ENCODE results near the gene DTNA.

Gene DTNA

DNA sequence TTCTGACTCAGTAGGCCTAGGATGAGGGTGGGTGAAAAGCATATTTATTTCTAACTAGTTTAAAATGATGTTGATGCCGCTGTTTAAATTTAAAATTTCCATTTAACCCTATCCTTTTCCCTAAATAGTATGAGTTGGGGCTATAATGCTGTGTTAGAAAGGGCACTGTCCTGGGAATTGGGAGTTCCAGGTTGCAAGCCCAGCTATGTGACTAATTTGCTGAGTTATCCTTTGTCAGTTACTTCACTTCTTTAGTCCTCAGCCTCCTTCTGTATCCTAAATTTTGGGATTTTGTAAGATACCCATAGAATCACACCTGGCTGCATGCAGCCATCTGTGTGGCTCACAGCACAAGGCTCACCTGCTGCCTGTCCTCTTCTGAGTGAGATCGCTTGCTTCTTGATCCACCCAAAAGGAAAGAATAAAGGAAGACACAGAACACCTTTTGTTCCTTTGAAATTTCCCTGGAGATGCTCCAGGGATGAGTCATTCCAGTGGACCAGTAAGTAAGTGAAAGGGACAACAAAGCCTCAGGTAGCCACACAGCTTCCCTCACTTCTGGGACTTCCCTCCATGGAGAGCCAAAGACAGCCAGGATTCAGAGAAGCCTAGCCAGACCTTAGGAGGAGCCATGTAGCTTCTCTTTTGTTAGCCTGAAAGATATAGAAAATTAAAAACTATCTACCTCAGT lies 97.2 kb downstream of the DTNA start:
- DNase-seq (ENCODE audit: low read depth in 2 of 2) = no peak

DNA sequence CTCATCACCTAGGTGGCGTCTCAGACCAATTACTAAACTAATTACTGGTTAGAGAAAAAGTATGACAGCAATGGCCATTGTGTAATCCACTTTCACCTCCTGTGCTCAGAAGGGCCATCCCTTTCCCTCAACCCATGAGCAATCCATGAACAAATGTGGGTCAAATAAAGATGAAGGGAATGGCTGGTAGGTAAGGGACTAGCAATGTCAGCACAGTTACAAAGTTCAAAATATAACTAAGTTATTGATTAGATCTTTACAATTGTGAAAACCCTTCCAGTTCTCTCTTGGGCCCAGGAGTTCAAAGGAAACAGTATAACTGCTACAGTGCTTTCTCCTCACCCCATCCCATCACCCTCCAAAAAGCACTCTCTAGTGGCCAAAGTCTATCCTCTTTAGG lies 98.3 kb downstream of the DTNA start:
- no peak for DNase-seq (ENCODE audit: low read depth in 2 of 2)

DNA sequence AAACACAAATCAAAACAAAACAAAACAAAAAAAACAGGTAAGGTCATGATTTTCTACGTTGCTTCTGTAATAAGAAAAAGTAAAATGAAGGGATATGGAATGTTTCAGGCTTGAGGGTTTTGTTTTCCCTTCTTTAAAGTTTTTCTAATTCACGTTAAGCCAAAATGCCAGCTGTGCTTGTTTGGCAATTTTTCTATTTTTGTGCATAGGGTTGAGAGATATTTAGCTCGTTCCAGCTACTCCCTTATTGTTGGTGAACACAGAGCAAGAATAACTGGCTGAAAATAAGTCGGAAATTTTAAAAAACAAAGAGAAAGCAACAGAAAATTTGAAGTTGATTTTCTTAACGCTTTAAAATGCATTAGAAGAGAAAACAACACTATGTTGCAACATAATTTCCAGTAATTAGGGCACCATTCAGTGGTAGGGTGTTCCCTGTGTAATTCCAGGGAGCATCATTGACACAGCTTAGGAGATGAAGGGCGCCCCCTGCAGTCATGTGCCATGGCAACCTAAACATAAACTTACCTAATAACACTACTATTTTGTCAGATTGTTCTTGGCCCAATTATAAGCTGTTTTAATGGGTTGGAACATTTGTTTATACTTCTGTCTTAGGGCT lies 99.5 kb downstream of the DTNA start:
- no peak for DNase-seq (ENCODE audit: low read depth in 2 of 2)

DNA sequence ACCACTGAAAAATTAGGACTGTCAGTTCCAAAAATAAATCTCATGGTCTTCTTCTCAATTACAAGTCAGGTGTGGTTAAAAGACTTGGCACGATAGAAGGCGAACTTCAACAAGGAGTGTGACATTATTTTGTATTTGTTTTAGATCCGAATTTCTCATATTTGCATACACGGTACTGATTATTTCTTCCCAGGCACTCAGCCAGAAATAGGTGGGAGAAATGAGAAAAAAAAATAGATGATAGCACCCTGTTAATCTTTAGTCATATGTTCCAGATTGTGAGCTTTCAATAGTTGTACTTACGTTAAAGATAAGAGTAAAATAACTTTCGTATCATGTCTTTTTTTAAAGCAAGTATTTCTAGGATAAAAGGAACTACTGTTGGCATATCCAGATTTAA lies 106.1 kb downstream of the DTNA start:
- no peak for DNase-seq (ENCODE audit: low read depth in 2 of 2)

DNA sequence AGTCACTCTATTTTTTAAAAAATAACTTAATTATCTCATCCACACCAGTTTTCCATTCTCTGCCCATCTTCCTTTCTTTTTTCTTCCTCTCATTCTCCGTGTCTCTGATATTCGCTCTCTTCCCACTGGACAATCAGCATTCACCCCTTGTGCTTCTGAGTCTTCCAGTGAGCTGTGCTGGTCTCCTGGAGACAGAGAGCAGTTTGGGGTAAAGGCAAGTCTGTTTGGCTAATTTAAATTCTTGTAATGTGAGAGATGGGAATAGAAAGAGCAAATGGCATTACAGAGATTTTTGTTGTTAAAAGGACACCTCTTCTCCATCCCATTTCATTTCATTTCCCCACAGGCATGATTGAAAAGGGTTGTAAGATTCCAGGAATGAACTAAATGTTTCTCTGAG lies 107.5 kb downstream of the DTNA start:
- DNase-seq (ENCODE audit: low read depth in 2 of 2) = no peak

DNA sequence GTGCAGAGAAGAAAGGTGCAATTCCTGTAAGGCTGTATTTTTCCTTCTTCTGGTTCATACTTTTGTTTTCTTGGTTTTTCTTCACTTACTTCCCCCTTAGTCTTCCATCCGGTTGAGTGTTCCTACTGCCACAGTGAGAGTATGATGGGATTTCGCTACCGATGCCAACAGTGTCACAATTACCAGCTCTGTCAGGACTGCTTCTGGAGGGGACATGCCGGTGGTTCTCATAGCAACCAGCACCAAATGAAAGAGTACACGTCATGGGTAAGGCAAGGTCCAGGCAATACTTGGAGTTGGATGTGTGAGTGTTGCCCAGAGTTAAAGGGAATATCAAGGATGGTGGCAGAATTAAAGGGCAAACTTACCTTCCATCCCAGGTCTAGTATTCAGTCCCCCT lies 108.0 kb downstream of the DTNA start:
- no peak for DNase-seq (ENCODE audit: low read depth in 2 of 2)

DNA sequence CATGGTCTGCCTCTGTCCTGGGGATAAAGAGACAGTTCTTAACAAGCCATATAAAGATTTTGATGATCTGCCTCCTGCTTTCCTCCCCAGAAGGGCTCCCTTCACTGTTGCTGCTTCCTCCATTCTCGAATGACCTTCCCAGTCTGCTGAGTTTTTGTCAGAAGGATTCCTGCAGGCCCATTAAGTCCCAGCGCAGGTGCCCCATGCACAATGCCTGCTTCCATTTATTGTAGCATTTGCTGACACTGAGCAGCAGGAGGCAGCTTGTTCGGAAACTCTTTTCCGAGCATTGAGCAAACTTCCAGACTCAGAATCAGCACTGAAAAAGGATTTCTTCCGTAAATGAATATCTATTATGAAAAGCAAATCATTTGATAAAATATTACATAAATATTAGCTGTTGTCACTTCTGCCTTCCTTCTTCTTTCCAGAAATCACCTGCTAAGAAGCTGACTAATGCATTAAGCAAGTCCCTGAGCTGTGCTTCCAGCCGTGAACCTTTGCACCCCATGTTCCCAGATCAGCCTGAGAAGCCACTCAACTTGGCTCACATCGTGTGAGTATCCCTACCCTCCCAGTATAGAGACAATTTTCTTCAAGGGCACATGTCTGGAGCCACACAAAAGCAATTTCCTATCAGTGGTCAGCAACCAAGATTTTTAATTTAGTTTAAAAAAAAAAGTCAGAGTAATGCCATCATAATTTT lies 110.4 kb downstream of the DTNA start:
- DNase-seq (ENCODE audit: low read depth in 2 of 2) = no peak

DNA sequence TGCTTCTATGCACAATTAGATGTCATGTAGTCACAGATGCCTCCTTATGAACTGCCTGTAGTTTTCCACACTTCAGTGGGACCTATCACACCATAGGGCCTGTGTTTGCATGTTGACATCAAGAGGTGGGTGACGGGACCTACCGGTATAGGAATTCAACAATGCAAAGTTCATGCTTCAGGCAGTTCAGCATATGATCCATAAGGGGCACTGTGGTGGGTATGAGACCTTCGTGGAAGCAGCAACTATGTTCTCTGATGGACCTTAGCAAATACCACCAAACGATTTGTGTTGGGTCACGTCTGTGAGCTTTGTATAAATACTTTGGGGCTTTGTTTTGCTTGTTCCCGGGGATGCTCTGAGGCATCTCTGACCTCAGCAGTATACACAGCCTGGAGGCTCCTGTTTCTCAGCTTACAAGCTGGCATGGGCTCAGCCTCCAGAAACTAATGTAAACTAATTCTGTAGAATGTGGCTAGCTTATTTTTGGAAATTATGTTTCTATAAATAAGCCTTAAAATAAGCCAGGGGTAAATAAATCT lies 111.6 kb downstream of the DTNA start:
- no peak for DNase-seq (ENCODE audit: low read depth in 2 of 2)

DNA sequence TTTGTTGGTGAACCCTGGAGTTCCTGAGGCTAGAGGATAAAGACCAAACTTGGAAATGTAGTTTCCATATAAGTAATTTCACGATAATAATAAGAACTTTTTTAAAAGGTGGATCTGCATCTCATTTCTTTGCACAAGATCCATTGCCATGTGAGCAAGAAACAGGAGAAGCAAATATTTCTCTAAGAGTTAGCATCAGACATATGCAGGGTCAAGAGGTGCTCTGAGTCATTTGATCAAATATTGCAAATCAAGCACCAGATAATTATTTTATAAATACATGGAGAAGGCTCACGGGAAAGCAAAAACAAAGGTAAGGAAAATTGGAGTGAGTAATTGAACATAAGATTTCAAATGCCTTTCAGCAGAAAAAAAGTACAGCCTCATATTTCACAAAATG lies 118.0 kb downstream of the DTNA start:
- DNase-seq (ENCODE audit: low read depth in 2 of 2) = no peak

DNA sequence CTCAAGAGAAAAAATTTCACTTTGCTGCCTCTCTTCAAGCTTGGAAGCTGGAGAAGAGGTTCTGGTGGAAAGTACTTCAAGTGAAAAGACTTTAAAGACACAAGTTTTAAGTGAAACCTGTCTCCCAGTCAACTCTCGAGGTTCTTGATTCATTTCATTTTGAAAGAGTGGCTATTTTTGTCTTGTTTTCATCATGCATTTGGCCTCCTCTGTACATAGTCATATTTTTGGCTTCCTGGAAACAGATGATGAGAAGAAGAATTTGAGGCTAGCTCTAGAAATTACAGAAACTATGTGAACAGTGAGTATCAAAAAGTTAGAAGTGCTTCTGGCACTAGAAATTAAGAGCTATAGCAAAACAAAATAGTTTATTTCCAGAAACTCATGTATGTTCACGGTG lies 124.8 kb downstream of the DTNA start:
- DNase-seq (ENCODE audit: low read depth in 2 of 2) = no peak

DNA sequence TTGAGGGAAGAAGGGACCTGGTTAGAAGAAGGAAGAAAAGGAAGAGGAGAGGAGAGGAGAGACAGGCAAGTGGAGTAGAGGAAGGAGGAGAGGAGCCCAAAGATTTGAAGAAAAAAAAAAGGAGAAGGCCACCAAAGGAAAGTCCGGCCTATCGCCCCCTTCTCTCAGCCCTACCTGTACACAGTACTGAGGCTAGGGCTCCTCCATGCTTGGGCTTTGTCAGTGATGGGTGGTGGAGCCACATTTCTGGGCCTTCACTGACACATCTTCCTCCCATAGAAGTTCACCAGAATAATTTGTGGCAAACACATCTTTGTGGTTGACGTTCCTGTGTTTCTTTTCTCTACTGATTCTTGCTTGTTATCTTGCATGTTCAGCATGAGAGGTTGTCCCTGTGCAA lies 125.4 kb downstream of the DTNA start:
- DNase-seq (ENCODE audit: low read depth in 2 of 2) = no peak

DNA sequence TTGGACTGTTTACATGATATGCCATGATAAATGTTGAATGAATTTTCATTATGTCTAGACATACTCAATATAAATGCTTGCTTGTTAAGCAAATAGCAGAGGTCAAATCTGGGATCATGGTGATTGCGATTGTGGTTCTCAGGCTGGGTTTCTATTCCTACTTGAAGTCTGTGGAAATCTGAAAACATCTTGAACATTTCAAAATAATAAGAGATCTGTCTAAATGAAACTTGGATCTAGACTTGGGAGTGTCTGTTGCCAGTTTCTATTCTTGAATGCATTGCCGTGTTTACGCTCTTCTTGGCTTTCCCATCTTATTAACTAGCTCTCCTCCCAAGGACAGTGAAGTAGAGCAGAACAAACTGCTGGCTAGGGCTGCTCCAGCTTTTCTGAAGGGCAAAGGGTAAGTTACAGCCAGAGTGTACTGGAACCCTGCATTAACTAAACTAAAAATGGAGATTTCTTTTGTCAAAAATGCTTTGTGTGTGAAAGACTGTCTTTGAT lies 127.7 kb downstream of the DTNA start:
- no peak for DNase-seq (ENCODE audit: low read depth in 2 of 2)

DNA sequence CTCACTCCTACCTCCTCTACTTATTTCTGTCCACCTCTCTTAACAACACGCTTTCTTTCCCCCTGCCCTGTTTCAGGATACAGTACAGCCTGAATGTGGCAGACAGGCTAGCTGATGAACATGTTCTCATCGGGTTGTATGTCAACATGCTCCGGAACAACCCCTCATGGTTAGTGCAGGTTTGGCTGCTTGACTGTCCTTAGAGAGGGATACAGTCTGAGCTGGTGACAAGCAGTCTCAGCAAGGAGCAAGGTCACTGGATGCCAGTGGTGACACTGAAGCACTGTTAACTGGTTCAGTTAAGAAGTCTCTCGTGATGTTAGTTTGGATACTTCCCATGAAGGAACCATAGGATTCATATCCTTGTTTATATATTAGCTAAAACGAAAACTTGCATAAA lies 128.6 kb downstream of the DTNA start:
- no peak for DNase-seq (ENCODE audit: low read depth in 2 of 2)

DNA sequence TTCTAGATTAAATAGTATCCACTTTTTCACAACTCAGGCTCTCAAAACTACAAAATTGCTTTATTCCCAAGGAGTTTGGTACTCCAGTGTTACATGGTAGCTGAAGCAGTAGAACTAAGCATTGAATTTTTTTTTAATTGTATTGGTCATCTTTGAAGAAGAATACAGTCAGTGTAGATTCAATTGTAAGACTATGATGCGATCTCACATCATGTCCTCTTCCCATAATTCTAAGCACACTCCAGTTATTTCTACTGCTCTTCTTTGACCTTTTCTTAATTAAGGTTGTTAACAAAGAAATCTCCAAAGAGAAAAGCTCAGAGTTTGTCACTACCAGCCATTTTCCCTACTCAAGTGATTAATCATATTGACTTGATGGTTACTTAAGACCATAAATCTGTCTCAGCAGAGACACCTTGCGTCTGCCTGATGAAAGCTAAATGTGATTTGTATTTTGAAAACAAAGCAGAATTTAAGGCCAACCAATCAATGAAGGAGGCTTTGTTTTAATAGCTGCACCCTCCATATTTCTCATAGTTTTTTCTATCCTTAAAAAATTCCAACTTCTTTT lies 130.2 kb downstream of the DTNA start:
- DNase-seq (ENCODE audit: low read depth in 2 of 2) = no peak

DNA sequence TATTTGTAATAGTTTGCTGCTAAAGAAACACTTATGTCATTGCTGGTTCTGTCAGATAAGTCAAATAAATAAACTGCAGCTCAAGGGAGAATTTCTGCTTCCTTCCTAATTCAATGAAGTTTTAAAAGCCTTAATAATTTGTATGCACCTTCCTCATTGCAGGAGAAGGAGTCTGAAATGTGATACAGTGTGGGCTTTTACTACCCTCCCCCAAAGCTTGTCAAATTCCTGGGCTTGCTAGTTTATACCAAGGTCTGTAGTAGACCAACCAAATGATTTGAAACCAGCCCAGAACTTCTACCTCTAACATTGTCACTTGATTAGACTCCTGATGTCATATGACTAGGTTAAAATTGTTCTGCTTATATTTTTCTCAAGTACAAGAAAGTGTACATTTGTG lies 131.8 kb downstream of the DTNA start:
- DNase-seq (ENCODE audit: low read depth in 2 of 2) = no peak

DNA sequence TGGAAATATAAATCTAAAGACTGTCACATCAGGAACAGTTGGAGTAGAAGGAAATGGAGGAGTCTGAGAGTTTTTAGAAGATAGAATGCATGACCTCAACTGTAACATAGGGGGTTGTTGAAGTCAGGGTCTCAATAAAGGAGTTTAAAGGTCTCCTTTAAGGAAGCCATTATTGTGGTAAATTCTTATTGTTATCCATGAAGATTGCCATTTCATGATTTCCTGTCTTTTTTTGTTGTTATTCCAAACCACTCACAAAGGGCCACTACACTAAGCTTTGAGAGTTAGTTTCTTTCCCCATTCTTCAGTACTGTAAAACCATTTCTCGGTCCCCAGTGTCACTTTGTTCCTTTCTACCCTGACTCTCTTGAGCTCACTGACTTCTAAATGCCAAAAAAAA lies 134.0 kb downstream of the DTNA start:
- no peak for DNase-seq (ENCODE audit: low read depth in 2 of 2)

DNA sequence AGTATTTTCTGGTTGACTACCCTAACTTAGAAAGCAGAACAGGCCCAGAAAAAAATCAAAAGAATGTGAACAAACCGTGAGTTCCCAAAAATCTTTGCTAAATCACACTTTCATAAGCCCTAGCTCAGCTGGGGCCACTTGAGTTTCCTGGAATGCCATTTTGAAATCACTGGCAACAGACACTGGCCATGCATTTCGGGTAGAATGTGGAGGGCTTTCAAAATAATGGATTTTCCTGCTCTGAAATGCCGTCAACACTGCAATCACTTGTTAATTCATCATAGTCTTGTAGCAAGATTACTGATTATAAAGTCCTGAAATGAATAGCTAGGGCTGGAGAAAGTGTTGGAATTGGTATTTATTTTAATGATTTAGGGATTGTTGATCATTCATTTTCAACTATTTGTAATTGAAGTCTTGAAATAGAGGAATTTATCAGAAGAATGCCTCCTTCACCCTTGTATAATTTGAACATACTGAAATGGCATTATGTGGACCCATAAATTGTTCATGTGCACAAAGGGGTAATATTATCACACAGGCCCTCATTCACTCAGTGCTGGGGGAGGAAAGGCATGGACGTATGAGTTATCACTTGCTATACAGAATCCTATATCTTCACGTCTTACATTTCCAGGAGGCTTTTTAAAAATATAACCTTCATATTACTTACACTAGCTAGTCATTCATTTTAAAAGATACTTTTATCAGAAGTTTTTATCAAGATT lies 134.8 kb downstream of the DTNA start:
- no peak for DNase-seq (ENCODE audit: low read depth in 2 of 2)

DNA sequence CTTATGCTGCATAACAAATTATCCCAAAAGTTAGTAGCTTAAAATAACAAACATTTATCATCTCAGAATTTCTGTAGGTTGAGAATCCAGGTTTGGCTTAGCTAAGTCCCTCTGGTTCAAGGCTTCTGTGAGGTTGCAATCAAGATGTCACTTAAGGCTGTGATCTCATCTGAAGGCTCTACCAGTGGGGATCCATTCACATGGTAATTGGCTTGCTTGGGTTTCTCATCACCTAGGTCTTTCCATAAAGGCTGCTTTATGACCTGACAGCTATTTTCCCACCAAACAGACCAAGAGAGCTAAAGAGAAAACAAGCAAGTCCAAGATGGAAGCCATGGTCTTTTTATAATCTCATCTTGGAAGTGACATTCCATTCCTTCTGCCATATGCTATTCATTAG lies 137.3 kb downstream of the DTNA start:
- no peak for DNase-seq (ENCODE audit: low read depth in 2 of 2)

DNA sequence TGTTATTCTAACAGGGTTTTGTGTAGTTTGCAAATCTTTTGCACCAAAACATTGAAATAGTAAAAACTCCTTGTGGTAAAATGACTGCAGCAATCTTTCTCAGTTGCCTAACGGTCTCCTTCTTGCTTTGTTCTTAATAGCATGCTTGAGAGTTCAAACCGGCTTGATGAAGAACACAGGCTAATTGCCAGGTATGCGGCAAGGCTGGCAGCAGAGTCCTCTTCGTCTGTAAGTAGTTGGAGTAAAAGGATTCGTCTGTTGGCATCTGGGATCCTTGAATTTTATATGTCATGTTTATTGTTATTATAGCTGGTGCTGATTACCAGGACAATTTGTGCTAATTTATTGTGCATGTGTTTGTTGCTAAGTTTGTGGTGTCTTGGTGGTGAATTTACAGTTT lies 138.1 kb downstream of the DTNA start:
- DNase-seq (ENCODE audit: low read depth in 2 of 2) = no peak

DNA sequence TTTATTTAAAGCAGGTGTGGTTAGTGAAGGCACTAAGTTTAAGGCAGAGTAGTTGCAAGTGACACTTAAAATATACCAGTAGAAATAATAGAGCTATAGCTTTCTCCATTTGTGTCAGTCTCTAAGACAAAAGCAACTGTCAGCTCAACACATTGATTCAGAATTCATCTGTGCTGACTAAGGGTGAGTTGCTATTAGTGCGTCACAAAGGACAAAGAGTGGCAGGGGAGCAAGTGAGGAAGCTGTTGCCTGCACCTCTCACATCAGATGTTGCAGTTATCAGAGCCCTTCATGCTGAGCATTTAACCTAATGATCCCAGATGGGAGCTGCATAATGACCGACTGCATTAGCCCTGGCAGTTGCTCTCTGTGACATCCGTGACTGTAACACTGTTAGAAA lies 138.6 kb downstream of the DTNA start:
- no peak for DNase-seq (ENCODE audit: low read depth in 2 of 2)

DNA sequence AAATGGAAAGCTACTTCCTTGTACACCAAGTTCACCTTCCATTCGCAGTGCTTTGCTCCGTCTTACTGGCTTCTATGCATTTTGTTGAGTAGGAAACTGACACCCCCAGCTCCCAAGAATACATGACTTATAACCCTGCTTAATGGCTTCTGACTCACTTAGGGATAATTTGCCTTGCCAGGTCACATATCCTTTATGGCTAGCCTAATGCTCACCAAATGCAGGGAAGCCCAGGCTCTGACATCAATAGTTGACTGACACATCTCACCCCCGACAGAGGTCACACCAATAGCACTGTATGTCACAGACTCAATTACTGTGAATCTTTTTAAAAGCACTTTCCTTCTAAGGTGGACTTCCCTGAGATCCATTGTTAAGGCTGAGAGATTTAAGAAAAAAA lies 147.2 kb downstream of the DTNA start:
- no peak for DNase-seq (ENCODE audit: low read depth in 2 of 2)

DNA sequence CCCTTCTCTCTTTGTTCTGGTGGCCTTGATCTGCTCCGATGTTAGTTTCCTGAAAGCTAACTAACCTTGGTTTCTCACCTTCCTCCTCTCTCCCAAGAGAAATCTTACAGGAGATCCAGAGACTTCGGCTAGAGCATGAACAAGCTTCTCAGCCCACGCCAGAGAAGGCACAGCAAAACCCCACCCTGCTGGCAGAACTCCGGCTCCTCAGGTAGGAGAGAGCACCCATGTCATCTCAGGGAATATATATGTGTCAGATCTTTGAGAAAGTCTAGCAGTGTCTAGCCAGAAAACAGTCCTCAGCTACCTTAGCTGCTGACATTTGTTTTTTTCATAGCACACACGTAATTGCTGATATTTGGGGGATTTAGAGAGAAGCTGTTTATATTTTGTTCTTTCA lies 148.1 kb downstream of the DTNA start:
- no peak for DNase-seq (ENCODE audit: low read depth in 2 of 2)

All from activated CD4-positive, alpha-beta T cell treated with anti-CD3 and anti-CD28 coated beads for 24 hours (primary cell).